ENCODE measurements around the gene RNF212B.
A peak's percentile ranks its signal among the peaks of the same experiment; 100 is the strongest.

RNF212B gene

GRCh38 chr14:23299986-23300686 is 62.4 kb downstream of the RNF212B start:
- Histone ChIP-seq H3K36me3 (ENCODE audit: control insufficient read depth, low read depth, low read length) (no peaks in the 10 kb centered on the region), H3K27me3 (ENCODE audit: control insufficient read depth, insufficient read depth, low read length) (peaks cover 72% of the 10 kb centered on the region), H3K9me3 (ENCODE audit: control insufficient read depth, low read depth, low read length) (no peaks in the 10 kb centered on the region), H3K27ac (ENCODE audit: low read length) (no peak overlapping the region), H3K4me1 (ENCODE audit: control insufficient read depth, low read depth, low read length) (peaks cover 5% of the 10 kb centered on the region), H3K4me3 (ENCODE audit: low read length) (peak overlapping the region; percentile 76), H3K9ac (ENCODE audit: low read length) (no peak overlapping the region)

- Histone ChIP-seq H3K4me3 (ENCODE audit: low read length) (peak overlapping the region; percentile 76), H3K9ac (ENCODE audit: low read length) (no peak overlapping the region), H3K36me3 (ENCODE audit: control insufficient read depth, low read depth, low read length) (no peaks in the 10 kb centered on the region), H3K27me3 (ENCODE audit: control insufficient read depth, insufficient read depth, low read length) (peaks cover 65% of the 10 kb centered on the region), H3K9me3 (ENCODE audit: control insufficient read depth, low read depth, low read length) (no peaks in the 10 kb centered on the region), H3K4me1 (ENCODE audit: control insufficient read depth, low read depth, low read length) (peaks cover 5% of the 10 kb centered on the region), H3K27ac (ENCODE audit: low read length) (no peak overlapping the region)
These were observed 63.0 kb downstream of the RNF212B start for GRCh38 chr14:23300687-23301223.

GRCh38 chr14:23301288-23301968 is 63.7 kb downstream of the RNF212B start:
- Histone ChIP-seq H3K27me3 (ENCODE audit: control insufficient read depth, insufficient read depth, low read length) (peaks cover 59% of the 10 kb centered on the region), H3K4me1 (ENCODE audit: control insufficient read depth, low read depth, low read length) (peaks cover 11% of the 10 kb centered on the region), H3K4me3 (ENCODE audit: low read length) (peak overlapping the region; percentile 76), H3K36me3 (ENCODE audit: control insufficient read depth, low read depth, low read length) (no peaks in the 10 kb centered on the region), H3K9ac (ENCODE audit: low read length) (peak overlapping the region; percentile 57), H3K9me3 (ENCODE audit: control insufficient read depth, low read depth, low read length) (no peaks in the 10 kb centered on the region), H3K27ac (ENCODE audit: low read length) (no peak overlapping the region)

- H3K27ac ChIP-seq (ENCODE audit: low read length) = no peak overlapping the region
- H3K36me3 ChIP-seq (ENCODE audit: control insufficient read depth, low read depth, low read length) = no peaks in the 10 kb centered on the region
- H3K9me3 ChIP-seq (ENCODE audit: control insufficient read depth, low read depth, low read length) = no peaks in the 10 kb centered on the region
- peak overlapping the region; percentile 57 for H3K9ac ChIP-seq (ENCODE audit: low read length)
- peaks cover 11% of the 10 kb centered on the region for H3K4me1 ChIP-seq (ENCODE audit: control insufficient read depth, low read depth, low read length)
- peak overlapping the region; percentile 76 for H3K4me3 ChIP-seq (ENCODE audit: low read length)
- peaks cover 54% of the 10 kb centered on the region for H3K27me3 ChIP-seq (ENCODE audit: control insufficient read depth, insufficient read depth, low read length)
These were observed 64.2 kb downstream of the RNF212B start for GRCh38 chr14:23301969-23302289.

GRCh38 chr14:23302290-23303225 is 64.8 kb downstream of the RNF212B start, which contains the start of gene PPP1R3E:
PPP1R3E (minus strand) TSS chr14:23302859; CDS start chr14:23302576, 283 bp downstream.
- no peak within 1 kb of the TSS for H3K27ac ChIP-seq (ENCODE audit: low read length)
- H3K4me1 ChIP-seq (ENCODE audit: control insufficient read depth, low read depth, low read length) = peaks cover 14% of the 10 kb centered on the region
- H3K36me3 ChIP-seq (ENCODE audit: control insufficient read depth, low read depth, low read length) = no peaks in the 10 kb centered on the region
- H3K9me3 ChIP-seq (ENCODE audit: control insufficient read depth, low read depth, low read length) = no peaks in the 10 kb centered on the region
- H3K4me3 ChIP-seq (ENCODE audit: low read length) = peak within 1 kb of the TSS; percentile 76
- H3K9ac ChIP-seq (ENCODE audit: low read length) = peak within 1 kb of the TSS; percentile 57
- peaks cover 47% of the 10 kb centered on the region for H3K27me3 ChIP-seq (ENCODE audit: control insufficient read depth, insufficient read depth, low read length)

GRCh38 chr14:23306412-23307145 is 68.8 kb downstream of the RNF212B start, which contains the start of gene BCL2L2:
BCL2L2 (plus strand) TSS chr14:23306833; CDS start chr14:23307768, 935 bp downstream.
- no peaks in the 10 kb centered on the region for H3K9me3 ChIP-seq (ENCODE audit: control insufficient read depth, low read depth, low read length)
- peak within 1 kb of the TSS; percentile 64 for H3K9ac ChIP-seq (ENCODE audit: low read length)
- peaks cover 15% of the 10 kb centered on the region for H3K27me3 ChIP-seq (ENCODE audit: control insufficient read depth, insufficient read depth, low read length)
- H3K4me3 ChIP-seq (ENCODE audit: low read length) = peak within 1 kb of the TSS; percentile 79
- peaks cover 4% of the 10 kb centered on the region for H3K36me3 ChIP-seq (ENCODE audit: control insufficient read depth, low read depth, low read length)
- H3K27ac ChIP-seq (ENCODE audit: low read length) = peak within 1 kb of the TSS; percentile 3
- H3K4me1 ChIP-seq (ENCODE audit: control insufficient read depth, low read depth, low read length) = peaks cover 11% of the 10 kb centered on the region

GRCh38 chr14:23307146-23307530 is 69.4 kb downstream of the RNF212B start:
- Histone ChIP-seq H3K9ac (ENCODE audit: low read length) (peak overlapping the region; percentile 61), H3K4me3 (ENCODE audit: low read length) (peak overlapping the region; percentile 79), H3K9me3 (ENCODE audit: control insufficient read depth, low read depth, low read length) (no peaks in the 10 kb centered on the region), H3K4me1 (ENCODE audit: control insufficient read depth, low read depth, low read length) (peaks cover 11% of the 10 kb centered on the region), H3K27ac (ENCODE audit: low read length) (peak overlapping the region; percentile 3), H3K27me3 (ENCODE audit: control insufficient read depth, insufficient read depth, low read length) (peaks cover 15% of the 10 kb centered on the region), H3K36me3 (ENCODE audit: control insufficient read depth, low read depth, low read length) (peaks cover 4% of the 10 kb centered on the region)

- H3K4me1 ChIP-seq (ENCODE audit: control insufficient read depth, low read depth, low read length) = peaks cover 11% of the 10 kb centered on the region
- peaks cover 15% of the 10 kb centered on the region for H3K27me3 ChIP-seq (ENCODE audit: control insufficient read depth, insufficient read depth, low read length)
- no peaks in the 10 kb centered on the region for H3K9me3 ChIP-seq (ENCODE audit: control insufficient read depth, low read depth, low read length)
- H3K36me3 ChIP-seq (ENCODE audit: control insufficient read depth, low read depth, low read length) = peaks cover 4% of the 10 kb centered on the region
- peak overlapping the region; percentile 79 for H3K4me3 ChIP-seq (ENCODE audit: low read length)
- H3K27ac ChIP-seq (ENCODE audit: low read length) = no peak overlapping the region
- no peak overlapping the region for H3K9ac ChIP-seq (ENCODE audit: low read length)
These were observed 70.2 kb downstream of the RNF212B start for GRCh38 chr14:23307687-23308644.

GRCh38 chr14:23308721-23309445 is 71.1 kb downstream of the RNF212B start:
- H3K27me3 ChIP-seq (ENCODE audit: control insufficient read depth, insufficient read depth, low read length) = peaks cover 5% of the 10 kb centered on the region
- H3K9ac ChIP-seq (ENCODE audit: low read length) = no peak overlapping the region
- H3K4me1 ChIP-seq (ENCODE audit: control insufficient read depth, low read depth, low read length) = peaks cover 11% of the 10 kb centered on the region
- H3K36me3 ChIP-seq (ENCODE audit: control insufficient read depth, low read depth, low read length) = peaks cover 4% of the 10 kb centered on the region
- no peaks in the 10 kb centered on the region for H3K9me3 ChIP-seq (ENCODE audit: control insufficient read depth, low read depth, low read length)
- no peak overlapping the region for H3K4me3 ChIP-seq (ENCODE audit: low read length)
- no peak overlapping the region for H3K27ac ChIP-seq (ENCODE audit: low read length)

All from iPS-18a (cell line).